Measurements from ENCODE around the gene ARRB1.

ARRB1 gene

DNA sequence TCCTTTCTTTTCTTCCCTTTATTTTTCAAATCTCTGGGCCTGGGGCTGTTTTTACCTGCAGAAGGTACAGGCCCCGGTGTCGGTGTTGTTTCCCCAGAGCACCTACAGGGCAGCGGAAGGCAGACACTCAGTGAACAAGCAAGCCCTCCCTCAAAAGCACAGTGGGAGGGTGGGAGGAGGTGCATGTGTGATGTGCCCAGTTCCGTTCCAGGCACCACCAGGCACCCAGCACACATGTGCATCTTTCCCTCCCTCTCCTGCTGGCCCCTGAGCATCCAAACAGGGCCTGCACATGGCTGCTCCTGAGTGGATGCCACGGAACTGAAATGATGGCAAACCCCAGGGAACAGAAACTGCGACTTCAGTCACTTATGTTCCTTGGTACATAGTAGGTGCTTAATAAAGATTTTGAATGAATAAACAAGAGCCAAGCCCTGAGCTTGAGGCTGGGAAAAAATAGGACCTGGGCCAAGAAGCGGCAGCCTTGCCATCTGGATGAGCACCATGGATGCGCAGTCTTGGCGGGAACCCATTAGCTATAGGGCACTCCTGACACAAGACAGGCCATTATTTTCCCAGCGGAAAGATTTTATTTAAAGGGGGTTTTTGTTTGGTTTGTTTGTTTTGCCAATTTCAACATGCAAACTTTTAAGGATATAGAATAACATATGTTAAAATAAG is 47.8 kb downstream of the ARRB1 start:
- Histone ChIP-seq H3K4me3 (ENCODE audit: severe bottlenecking) (no peak overlapping the region), H3K4me1 (ENCODE audit: insufficient read depth, poor library complexity, severe bottlenecking) (no peaks in the 10 kb centered on the region), H3K27me3 (ENCODE audit: insufficient read depth, poor library complexity, severe bottlenecking) (no peaks in the 10 kb centered on the region), H3K27ac (ENCODE audit: poor library complexity, severe bottlenecking) (no peak overlapping the region), H3K9me3 (ENCODE audit: severe bottlenecking) (no peaks in the 10 kb centered on the region), H3K36me3 (ENCODE audit: low read depth) (no peaks in the 10 kb centered on the region)
- TF ChIP-seq CTCF (IDR thresholded peaks at IDR 0.05; ENCODE audit: poor library complexity, severe bottlenecking): no peak
- DNase-seq (ENCODE audit: low spot score): no peak
- ATAC-seq (ENCODE audit: low read depth): no peak

DNA sequence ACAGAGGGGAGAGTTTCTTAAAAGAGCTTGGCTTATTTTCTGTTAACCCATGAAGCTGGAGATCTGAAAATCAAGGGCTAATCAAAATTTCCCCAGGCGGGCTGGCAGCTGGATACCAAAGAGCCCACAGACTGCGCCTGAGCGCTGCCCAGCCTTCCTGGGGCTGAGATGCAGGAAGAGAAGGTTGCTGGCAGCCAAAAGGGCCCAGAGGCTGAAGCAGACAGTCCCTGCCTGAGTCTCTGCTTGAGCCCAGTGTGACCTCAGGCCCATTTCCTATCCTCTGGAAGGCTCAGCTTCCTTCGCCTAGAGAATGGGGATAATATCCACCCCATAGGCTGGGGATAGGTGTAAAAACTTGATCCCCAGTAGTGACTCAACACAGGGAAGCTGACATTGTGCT is 49.1 kb downstream of the ARRB1 start:
- no peak for DNase-seq (ENCODE audit: low spot score)
- H3K27me3 ChIP-seq (ENCODE audit: insufficient read depth, poor library complexity, severe bottlenecking): no peaks in the 10 kb centered on the region
- no peak for ATAC-seq (ENCODE audit: low read depth)
- no peaks in the 10 kb centered on the region for H3K36me3 ChIP-seq (ENCODE audit: low read depth)
- H3K9me3 ChIP-seq (ENCODE audit: severe bottlenecking): no peaks in the 10 kb centered on the region
- no peak for TF ChIP-seq CTCF (IDR thresholded peaks at IDR 0.05; ENCODE audit: poor library complexity, severe bottlenecking)
- no peak overlapping the region for H3K4me3 ChIP-seq (ENCODE audit: severe bottlenecking)
- no peak overlapping the region for H3K27ac ChIP-seq (ENCODE audit: poor library complexity, severe bottlenecking)
- no peaks in the 10 kb centered on the region for H3K4me1 ChIP-seq (ENCODE audit: insufficient read depth, poor library complexity, severe bottlenecking)

- no peak for DNase-seq (ENCODE audit: low spot score)
- TF ChIP-seq CTCF (IDR thresholded peaks at IDR 0.05; ENCODE audit: poor library complexity, severe bottlenecking): no peak
- Histone ChIP-seq H3K9me3 (ENCODE audit: severe bottlenecking) (no peaks in the 10 kb centered on the region), H3K36me3 (ENCODE audit: low read depth) (no peaks in the 10 kb centered on the region), H3K4me3 (ENCODE audit: severe bottlenecking) (no peak overlapping the region), H3K27me3 (ENCODE audit: insufficient read depth, poor library complexity, severe bottlenecking) (no peaks in the 10 kb centered on the region), H3K27ac (ENCODE audit: poor library complexity, severe bottlenecking) (no peak overlapping the region), H3K4me1 (ENCODE audit: insufficient read depth, poor library complexity, severe bottlenecking) (no peaks in the 10 kb centered on the region)
- no peak for ATAC-seq (ENCODE audit: low read depth)
Measured at GRCh38 chr11:75301601-75302345, 49.7 kb downstream of the ARRB1 start.

DNA sequence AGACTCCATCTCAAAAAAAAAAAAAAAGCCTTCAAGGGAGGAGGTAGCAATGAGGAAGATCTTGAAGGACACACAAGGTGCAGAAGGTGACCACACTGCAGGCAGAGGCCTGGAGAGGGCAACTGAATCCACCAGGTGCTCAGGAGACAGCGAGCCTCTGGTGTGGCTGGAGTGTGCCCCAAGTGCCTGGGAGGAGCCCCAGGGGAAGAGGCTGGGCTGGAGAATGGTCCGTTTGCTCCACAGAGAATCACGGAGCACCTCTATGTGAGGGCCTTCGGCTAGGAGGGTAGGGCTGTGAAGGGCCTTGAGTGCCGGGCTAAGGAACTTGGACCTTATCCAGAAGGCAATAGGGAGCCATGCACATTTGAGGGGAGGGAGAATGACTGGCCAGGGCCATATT is 50.3 kb downstream of the ARRB1 start:
- ATAC-seq (ENCODE audit: low read depth) (no peak), DNase-seq (ENCODE audit: low spot score) (no peak)
- no peaks in the 10 kb centered on the region for H3K27me3 ChIP-seq (ENCODE audit: insufficient read depth, poor library complexity, severe bottlenecking)
- no peak overlapping the region for H3K27ac ChIP-seq (ENCODE audit: poor library complexity, severe bottlenecking)
- no peak for TF ChIP-seq CTCF (IDR thresholded peaks at IDR 0.05; ENCODE audit: poor library complexity, severe bottlenecking)
- H3K4me1 ChIP-seq (ENCODE audit: insufficient read depth, poor library complexity, severe bottlenecking): no peaks in the 10 kb centered on the region
- no peaks in the 10 kb centered on the region for H3K36me3 ChIP-seq (ENCODE audit: low read depth)
- no peak overlapping the region for H3K4me3 ChIP-seq (ENCODE audit: severe bottlenecking)
- no peaks in the 10 kb centered on the region for H3K9me3 ChIP-seq (ENCODE audit: severe bottlenecking)

DNA sequence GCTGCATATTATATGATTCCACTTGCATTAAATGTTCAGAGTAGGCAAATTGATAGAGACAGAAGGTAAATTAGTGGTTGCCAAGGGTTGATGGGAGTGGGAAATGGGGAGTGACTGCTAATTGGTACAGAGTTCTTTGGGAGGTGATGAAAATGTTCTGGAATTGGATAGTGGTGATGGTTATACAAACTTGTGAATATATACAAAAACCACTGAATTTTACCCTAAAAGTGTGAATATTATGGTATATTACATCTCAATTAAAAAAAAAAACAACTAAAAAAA is 52.5 kb downstream of the ARRB1 start:
- H3K27ac ChIP-seq (ENCODE audit: poor library complexity, severe bottlenecking): no peak overlapping the region
- ATAC-seq (ENCODE audit: low read depth) (no peak), DNase-seq (ENCODE audit: low spot score) (no peak)
- H3K9me3 ChIP-seq (ENCODE audit: severe bottlenecking): no peaks in the 10 kb centered on the region
- TF ChIP-seq CTCF (IDR thresholded peaks at IDR 0.05; ENCODE audit: poor library complexity, severe bottlenecking): no peak
- no peaks in the 10 kb centered on the region for H3K4me1 ChIP-seq (ENCODE audit: insufficient read depth, poor library complexity, severe bottlenecking)
- H3K4me3 ChIP-seq (ENCODE audit: severe bottlenecking): no peak overlapping the region
- H3K36me3 ChIP-seq (ENCODE audit: low read depth): no peaks in the 10 kb centered on the region
- no peaks in the 10 kb centered on the region for H3K27me3 ChIP-seq (ENCODE audit: insufficient read depth, poor library complexity, severe bottlenecking)
